ENCODE measurements around the gene CCNL1. TPM values are rescaled to one million over a fixed set of nuclear protein-coding genes. Genes with fewer than 3 reads are reported as not detected.

Gene CCNL1
- total and polyA plus RNA-seq, 2 experiments from 2014 or later: 77.5 to 97.7 TPM

DNA sequence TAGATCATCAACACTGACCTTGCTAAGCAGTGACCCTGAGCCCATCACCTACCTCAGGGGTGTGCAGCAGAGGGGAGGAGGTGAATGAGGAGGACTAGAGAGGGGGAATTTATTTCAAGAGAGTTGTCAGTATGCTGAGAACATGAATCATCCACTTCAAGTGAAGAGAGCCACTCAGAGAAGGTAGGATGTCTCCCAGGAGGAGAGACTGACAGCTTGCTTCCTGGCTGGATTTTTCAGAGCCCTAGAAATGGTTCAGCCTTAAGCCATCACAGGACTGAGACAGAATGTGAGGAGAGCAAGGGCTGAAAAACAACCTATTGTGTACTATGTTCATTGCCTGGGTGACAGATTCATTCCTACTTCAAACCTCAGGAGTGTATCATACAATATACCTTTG, 34.8 kb downstream of the CCNL1 start:
- Histone ChIP-seq H3K27ac (no peak overlapping the region), H3K79me2 (ENCODE audit: insufficient read depth) (no peaks in the 10 kb centered on the region), H2AFZ (no peak overlapping the region), H4K20me1 (ENCODE audit: insufficient read depth) (no peaks in the 10 kb centered on the region), H3K9me3 (ENCODE audit: low read depth) (no peaks in the 10 kb centered on the region), H3K27me3 (replicated peaks; ENCODE audit: insufficient read depth) (no peaks in the 10 kb centered on the region), H3K9me2 (ENCODE audit: insufficient read depth) (no peaks in the 10 kb centered on the region), H3K4me1 (ENCODE audit: insufficient read depth) (peaks cover 38% of the 10 kb centered on the region), H3F3A (ENCODE audit: insufficient read depth) (peaks cover 45% of the 10 kb centered on the region), H3K9ac (no peak overlapping the region), H3K36me3 (ENCODE audit: low read depth) (no peaks in the 10 kb centered on the region), H3K4me2 (ENCODE audit: unreplicated experiment) (no peak overlapping the region), H3K4me3 (no peak overlapping the region)
- in situ Hi-C loops (cut with MboI): loop anchor here (25.0 kb wide), 1 partner anchor 963 kb away; no protein-coding TSS in a partner anchor
- no peak for DNase-seq
- TF ChIP-seq EZH2phosphoT487 (IDR thresholded peaks at IDR 0.05; ENCODE audit: insufficient read depth, low read depth) (no peak), EZH2 (IDR thresholded peaks at IDR 0.05; ENCODE audit: insufficient read depth, poor library complexity, severe bottlenecking) (no peak)

- in situ Hi-C loops (cut with MboI): no loop called here
- Histone ChIP-seq H3K4me2 (ENCODE audit: unreplicated experiment) (no peak overlapping the region), H3K4me1 (ENCODE audit: insufficient read depth) (peaks cover 29% of the 10 kb centered on the region), H3K9me3 (ENCODE audit: low read depth) (no peaks in the 10 kb centered on the region), H2AFZ (no peak overlapping the region), H3K4me3 (no peak overlapping the region), H3K9ac (no peak overlapping the region), H4K20me1 (ENCODE audit: insufficient read depth) (no peaks in the 10 kb centered on the region), H3K79me2 (ENCODE audit: insufficient read depth) (no peaks in the 10 kb centered on the region), H3K27ac (no peak overlapping the region), H3K27me3 (replicated peaks; ENCODE audit: insufficient read depth) (no peaks in the 10 kb centered on the region), H3F3A (ENCODE audit: insufficient read depth) (peaks cover 30% of the 10 kb centered on the region), H3K9me2 (ENCODE audit: insufficient read depth) (no peaks in the 10 kb centered on the region), H3K36me3 (ENCODE audit: low read depth) (no peaks in the 10 kb centered on the region)
- TF ChIP-seq EZH2 (IDR thresholded peaks at IDR 0.05; ENCODE audit: insufficient read depth, poor library complexity, severe bottlenecking) (no peak), EZH2phosphoT487 (IDR thresholded peaks at IDR 0.05; ENCODE audit: insufficient read depth, low read depth) (no peak)
- peak; percentile 60 for DNase-seq
These were observed 36.3 kb downstream of the CCNL1 start for GRCh38 chr3:157123621-157124020.

- Histone ChIP-seq H3K27ac (no peak overlapping the region), H3K9ac (no peak overlapping the region), H3K4me1 (ENCODE audit: insufficient read depth) (peaks cover 22% of the 10 kb centered on the region), H3K9me2 (ENCODE audit: insufficient read depth) (no peaks in the 10 kb centered on the region), H3K9me3 (ENCODE audit: low read depth) (no peaks in the 10 kb centered on the region), H2AFZ (no peak overlapping the region), H4K20me1 (ENCODE audit: insufficient read depth) (no peaks in the 10 kb centered on the region), H3K4me2 (ENCODE audit: unreplicated experiment) (no peak overlapping the region), H3K79me2 (ENCODE audit: insufficient read depth) (no peaks in the 10 kb centered on the region), H3F3A (ENCODE audit: insufficient read depth) (peaks cover 25% of the 10 kb centered on the region), H3K4me3 (no peak overlapping the region), H3K36me3 (ENCODE audit: low read depth) (no peaks in the 10 kb centered on the region), H3K27me3 (replicated peaks; ENCODE audit: insufficient read depth) (no peaks in the 10 kb centered on the region)
- WGBS, 2 experiments (ENCODE audit: low coverage in 1 of 2, low lambda C conversion rate in 2 of 2, missing lambda C conversion rate in 2 of 2): 94 to 97% methylated on average over 3 of the region's 3 CpGs
- in situ Hi-C loops (cut with MboI): no loop called here
- DNase-seq: no peak
- no peak for TF ChIP-seq EZH2phosphoT487 (IDR thresholded peaks at IDR 0.05; ENCODE audit: insufficient read depth, low read depth)
- TF ChIP-seq EZH2 (IDR thresholded peaks at IDR 0.05; ENCODE audit: insufficient read depth, poor library complexity, severe bottlenecking): no peak
These were observed 37.0 kb downstream of the CCNL1 start for GRCh38 chr3:157122832-157123427.

DNA sequence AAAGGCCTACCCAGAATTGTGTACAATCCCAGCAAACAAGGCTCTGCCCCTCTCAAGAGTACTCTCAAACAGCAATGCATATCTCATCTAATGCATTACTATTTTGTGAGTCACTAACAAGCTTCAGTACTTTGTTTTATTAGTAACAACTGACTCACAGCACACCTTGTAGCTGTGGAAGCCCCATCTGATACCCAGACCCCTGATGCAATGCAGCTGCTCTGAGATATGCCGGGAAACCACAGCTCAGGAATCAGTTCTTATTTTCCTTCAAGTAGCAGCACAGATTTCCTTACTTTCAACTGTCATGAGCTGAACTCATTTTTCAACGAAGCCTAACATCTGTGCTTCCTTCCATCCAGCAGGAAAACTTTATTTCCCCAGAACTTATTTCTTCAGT, 37.8 kb downstream of the CCNL1 start:
- Histone ChIP-seq H3K4me2 (ENCODE audit: unreplicated experiment) (no peak overlapping the region), H3K9ac (no peak overlapping the region), H3K27ac (no peak overlapping the region)

DNA sequence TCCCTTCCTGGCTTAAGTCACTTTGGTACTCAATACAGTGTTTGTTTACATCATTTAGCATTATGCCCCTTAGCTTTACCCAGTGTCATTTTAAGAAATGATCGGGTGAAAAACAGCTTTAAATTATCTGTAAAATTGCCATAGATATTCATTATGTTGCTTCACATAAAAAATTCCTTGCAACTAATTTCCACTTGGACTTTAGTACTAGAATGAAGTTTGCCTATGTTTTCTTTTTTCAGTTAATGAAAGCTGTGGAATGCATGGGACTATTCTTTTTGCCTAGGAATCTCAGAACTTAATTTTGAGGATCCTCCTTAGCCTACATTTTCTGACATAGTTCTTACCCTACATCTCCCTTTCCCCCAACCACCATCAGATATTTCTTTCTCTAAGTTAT, 38.4 kb downstream of the CCNL1 start:
- H3K9ac ChIP-seq: no peak overlapping the region
- no peaks in the 10 kb centered on the region for H4K20me1 ChIP-seq (ENCODE audit: insufficient read depth)
- no peaks in the 10 kb centered on the region for H3K9me3 ChIP-seq (ENCODE audit: low read depth)
- H2AFZ ChIP-seq: no peak overlapping the region
- H3K27me3 ChIP-seq (replicated peaks; ENCODE audit: insufficient read depth): no peaks in the 10 kb centered on the region
- H3K9me2 ChIP-seq (ENCODE audit: insufficient read depth): no peaks in the 10 kb centered on the region
- DNase-seq: no peak
- no peak overlapping the region for H3K4me2 ChIP-seq (ENCODE audit: unreplicated experiment)
- H3K79me2 ChIP-seq (ENCODE audit: insufficient read depth): no peaks in the 10 kb centered on the region
- H3K4me1 ChIP-seq (ENCODE audit: insufficient read depth): peaks cover 13% of the 10 kb centered on the region
- no peak for TF ChIP-seq EZH2 (IDR thresholded peaks at IDR 0.05; ENCODE audit: insufficient read depth, poor library complexity, severe bottlenecking)
- TF ChIP-seq EZH2phosphoT487 (IDR thresholded peaks at IDR 0.05; ENCODE audit: insufficient read depth, low read depth): no peak
- in situ Hi-C loops (cut with MboI): no loop called here
- H3K27ac ChIP-seq: no peak overlapping the region
- no peak overlapping the region for H3K4me3 ChIP-seq
- no peaks in the 10 kb centered on the region for H3K36me3 ChIP-seq (ENCODE audit: low read depth)
- 95 to 96% methylated on average over 1 of the region's 1 CpG for WGBS, 2 experiments (ENCODE audit: low coverage in 1 of 2, low lambda C conversion rate in 2 of 2, missing lambda C conversion rate in 2 of 2)
- peaks cover 18% of the 10 kb centered on the region for H3F3A ChIP-seq (ENCODE audit: insufficient read depth)

More for the DNA sequence above, 37.8 kb downstream of the CCNL1 start:
- Histone ChIP-seq H3K4me1 (ENCODE audit: insufficient read depth) (peaks cover 14% of the 10 kb centered on the region), H3K9me2 (ENCODE audit: insufficient read depth) (no peaks in the 10 kb centered on the region), H4K20me1 (ENCODE audit: insufficient read depth) (no peaks in the 10 kb centered on the region), H3K27me3 (replicated peaks; ENCODE audit: insufficient read depth) (no peaks in the 10 kb centered on the region), H3K36me3 (ENCODE audit: low read depth) (no peaks in the 10 kb centered on the region), H3K79me2 (ENCODE audit: insufficient read depth) (no peaks in the 10 kb centered on the region), H2AFZ (no peak overlapping the region), H3K4me3 (no peak overlapping the region), H3K9me3 (ENCODE audit: low read depth) (no peaks in the 10 kb centered on the region), H3F3A (ENCODE audit: insufficient read depth) (peaks cover 18% of the 10 kb centered on the region)
- peak; percentile 76 for DNase-seq
- 19 to 21% methylated on average over 2 of the region's 2 CpGs for WGBS, 2 experiments (ENCODE audit: low coverage in 1 of 2, low lambda C conversion rate in 2 of 2, missing lambda C conversion rate in 2 of 2)
- in situ Hi-C loops (cut with MboI): no loop called here
- TF ChIP-seq EZH2phosphoT487 (IDR thresholded peaks at IDR 0.05; ENCODE audit: insufficient read depth, low read depth) (no peak), EZH2 (IDR thresholded peaks at IDR 0.05; ENCODE audit: insufficient read depth, poor library complexity, severe bottlenecking) (no peak)

Measured in GM23248 (cell line).